Aorta (tissue), 5 donors: ENCODE data around the gene TSPAN17. TPM values are rescaled to one million over a fixed set of nuclear protein-coding genes. Genes with fewer than 3 reads are reported as not detected.

ENCODE experiments used
- ATAC-seq: fragments of 200-7000 bp; cut with Tn5 transposase; one replicate; pipeline ENCODE4 v1.9.1; 2022; ENCODE audit warnings: moderate library complexity; ENCODE audit not compliant: low FRiP score
- DNase-seq, 2 donors: peaks; one replicate each; pipeline ENCODE4 v3.0.0-alpha.2; 2020
- H3K27ac ChIP-seq, 2 donors: one replicate each; pipeline ENCODE4 v1.5.1; 2013; ENCODE audit warnings: low read length in 2 of 2, mild to moderate bottlenecking in 2 of 2, moderate library complexity in 2 of 2, control low read depth in 1 of 2, inconsistent platforms in 1 of 2, low read depth in 1 of 2
- H3K27me3 ChIP-seq, 2 donors: one replicate each; pipeline ENCODE4 v1.6.1; 2013; ENCODE audit warnings: control low read depth in 1 of 2, low read length in 1 of 2, mild to moderate bottlenecking in 1 of 2, moderate library complexity in 1 of 2; ENCODE audit not compliant: insufficient read depth in 2 of 2, control insufficient read depth in 1 of 2
- H3K36me3 ChIP-seq, 2 donors: one replicate each; pipeline ENCODE4 v1.6.1; 2013; ENCODE audit warnings: control low read depth in 1 of 2, low read length in 1 of 2, mild to moderate bottlenecking in 1 of 2; ENCODE audit not compliant: insufficient read depth in 2 of 2, control insufficient read depth in 1 of 2
- H3K4me1 ChIP-seq, 2 donors: one replicate each; pipeline ENCODE4 v1.6.1; 2013; ENCODE audit warnings: low read length in 2 of 2, control low read depth in 1 of 2, mild to moderate bottlenecking in 1 of 2, moderate library complexity in 1 of 2; ENCODE audit not compliant: insufficient read depth in 2 of 2, control insufficient read depth in 1 of 2
- H3K4me3 ChIP-seq, 2 donors: one replicate each; pipeline ENCODE4 v1.5.1; 2013; ENCODE audit warnings: low read length in 2 of 2, control low read depth in 1 of 2, mild to moderate bottlenecking in 1 of 2
- H3K9me3 ChIP-seq: one replicate; pipeline ENCODE4 v1.6.1; 2013; ENCODE audit warnings: mild to moderate bottlenecking, low read length; ENCODE audit not compliant: control insufficient read depth
- WGBS, 2 donors: extraction: QIAGEN DNeasy Blood & Tissue Kit; methylation state at CpG; one replicate each; pipeline ENCODE4 v1.1.7; 2013; 5-methylcytosine and 5-hydroxymethylcytosine counted together
- intact Hi-C, 2 donors: fragments of 100-400 bp; cut with DNase I; formaldehyde crosslinking; loops; one replicate each; pipeline versions ENCODE4 v1.14.2 to v1.15.0; 2022
- polyA plus RNA-seq, 2 donors: library from polyadenylated mRNA; stranded (reverse); fragments of 200-250 nt; gene quantifications; one replicate each; pipeline ENCODE4 v1.2.3, GENCODE V29; 2013
- total RNA-seq, 2 donors: library from RNA; stranded (reverse); fragmentation: NEBNext Ultra II Directional; extraction: Animal tissue kit (Norgen Biotek cat#: 25700); gene quantifications; one replicate each; pipeline ENCODE4 v1.2.1, GENCODE V29; 2021
- donor health status: healthy with polysubstance abuse.
- donor health status: Bipolar disorder and iron deficiency.
- donor health status: DM: no; HTN: no; CAD: no.
- donor health status: DM: no; HTN: no; CAD: no.
- donor health status: DM: yes; HTN: yes; CAD: no.

Gene TSPAN17
- total and polyA plus RNA-seq, 4 donors, result 13.9 to 22.9 (median 19.5) TPM

DNA sequence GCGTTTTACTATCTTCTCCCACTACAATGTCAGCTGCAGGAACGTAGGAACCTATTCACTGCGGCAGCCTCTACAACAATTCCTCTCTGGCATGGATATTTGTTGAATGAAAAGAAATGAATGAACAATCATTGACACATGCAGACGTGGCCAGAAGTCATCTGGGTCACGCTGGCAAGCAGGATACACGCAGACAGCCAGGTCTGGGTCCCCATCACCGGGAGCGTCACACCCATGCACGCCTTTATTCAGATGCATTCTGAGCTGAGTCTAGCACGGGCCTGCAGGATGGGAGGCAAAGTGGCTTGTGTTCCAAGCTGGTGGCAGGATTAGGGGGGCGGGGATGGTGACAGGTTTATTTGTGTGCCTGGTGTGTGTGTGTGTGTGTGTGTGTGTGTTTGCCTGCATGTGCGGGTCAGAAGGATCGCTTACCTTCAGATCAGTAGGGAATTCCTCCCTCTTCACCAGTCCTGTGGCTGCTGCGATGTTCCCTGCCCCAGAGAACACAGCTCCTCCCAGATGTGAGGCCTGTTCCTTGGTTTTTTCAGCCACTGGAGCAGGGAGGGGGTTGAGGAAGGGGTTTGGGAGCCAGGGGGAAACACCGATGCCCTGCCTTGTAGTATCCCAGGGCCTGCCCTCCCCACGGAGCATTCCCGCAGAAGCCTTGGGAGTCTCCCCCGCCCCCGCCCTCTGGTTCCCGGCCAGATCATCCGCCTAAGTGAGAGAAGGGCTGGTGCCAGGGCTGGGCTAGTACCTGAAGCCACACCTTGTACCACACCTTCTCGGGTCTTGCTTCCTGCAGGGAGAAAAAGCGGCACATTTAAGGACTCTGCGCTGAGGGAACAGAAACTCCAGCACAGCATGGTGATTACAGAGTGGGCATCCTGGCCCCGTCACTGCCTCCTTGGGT is 21.1 kb upstream of the TSPAN17 start:
- no peaks in the 10 kb centered on the region for H3K9me3 ChIP-seq
- DNase-seq (no peak), ATAC-seq (no peak)
- intact Hi-C loops, result no loop called here
- WGBS, 2 donors, result 53 to 57% methylated on average over 23 to 25 of the region's 25 CpGs
- H3K27me3 ChIP-seq, result peaks cover 0 to 2% of the 10 kb centered on the region in 2 donors
- no peaks in the 10 kb centered on the region for H3K36me3 ChIP-seq
- H3K4me1 ChIP-seq, result no peaks in the 10 kb centered on the region
- H3K27ac ChIP-seq, result no peak overlapping the region
- H3K4me3 ChIP-seq, result no peak overlapping the region

DNA sequence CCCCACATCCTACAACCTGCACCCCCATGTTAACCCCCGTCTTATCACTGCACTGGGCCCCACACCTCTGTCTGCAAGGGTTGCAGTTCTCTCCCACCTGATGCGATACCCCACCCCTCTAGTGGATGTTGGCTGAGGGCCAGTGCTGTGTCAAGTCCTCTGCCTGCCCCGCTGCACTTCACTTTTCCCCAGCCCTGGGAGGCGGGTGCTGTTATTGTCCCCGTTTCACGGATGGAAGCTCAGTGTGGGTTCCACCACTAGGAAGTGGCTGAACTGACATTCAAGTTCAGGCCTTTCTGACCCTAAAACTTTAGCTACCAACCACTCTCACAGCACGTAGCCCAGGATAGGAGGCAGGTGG is 20.4 kb upstream of the TSPAN17 start:
- H3K36me3 ChIP-seq, result no peaks in the 10 kb centered on the region
- no peak for DNase-seq
- intact Hi-C loops, result no loop called here
- no peaks in the 10 kb centered on the region for H3K9me3 ChIP-seq
- H3K27ac ChIP-seq, result no peak overlapping the region
- H3K4me3 ChIP-seq, result no peak overlapping the region
- H3K4me1 ChIP-seq, result no peaks in the 10 kb centered on the region
- H3K27me3 ChIP-seq, result peaks cover 0 to 2% of the 10 kb centered on the region in 2 donors
- 58 to 64% methylated on average over 7 of the region's 7 CpGs for WGBS, 2 donors
- no peak for ATAC-seq

DNA sequence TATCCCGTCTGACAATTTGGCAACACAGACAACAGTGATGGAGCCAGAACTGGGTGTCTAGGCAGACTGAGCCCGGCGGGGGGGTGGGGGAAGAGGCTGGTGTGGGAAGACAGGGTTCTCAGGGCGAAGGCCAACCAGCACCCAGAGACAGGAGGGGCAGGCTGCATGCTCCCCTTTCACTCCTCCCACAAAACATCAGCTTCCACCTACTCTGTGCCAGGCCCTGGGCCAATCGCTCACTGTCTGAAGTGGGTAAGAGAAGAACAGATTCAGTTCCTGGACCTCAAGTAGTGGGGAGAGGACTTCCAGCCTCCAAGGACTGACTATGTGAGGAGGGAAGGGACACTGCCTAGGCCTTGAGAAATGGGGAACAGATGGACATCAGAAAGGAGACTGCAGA is 19.7 kb upstream of the TSPAN17 start:
- H3K27me3 ChIP-seq, result no peaks in the 10 kb centered on the region
- intact Hi-C loops, result no loop called here

DNA sequence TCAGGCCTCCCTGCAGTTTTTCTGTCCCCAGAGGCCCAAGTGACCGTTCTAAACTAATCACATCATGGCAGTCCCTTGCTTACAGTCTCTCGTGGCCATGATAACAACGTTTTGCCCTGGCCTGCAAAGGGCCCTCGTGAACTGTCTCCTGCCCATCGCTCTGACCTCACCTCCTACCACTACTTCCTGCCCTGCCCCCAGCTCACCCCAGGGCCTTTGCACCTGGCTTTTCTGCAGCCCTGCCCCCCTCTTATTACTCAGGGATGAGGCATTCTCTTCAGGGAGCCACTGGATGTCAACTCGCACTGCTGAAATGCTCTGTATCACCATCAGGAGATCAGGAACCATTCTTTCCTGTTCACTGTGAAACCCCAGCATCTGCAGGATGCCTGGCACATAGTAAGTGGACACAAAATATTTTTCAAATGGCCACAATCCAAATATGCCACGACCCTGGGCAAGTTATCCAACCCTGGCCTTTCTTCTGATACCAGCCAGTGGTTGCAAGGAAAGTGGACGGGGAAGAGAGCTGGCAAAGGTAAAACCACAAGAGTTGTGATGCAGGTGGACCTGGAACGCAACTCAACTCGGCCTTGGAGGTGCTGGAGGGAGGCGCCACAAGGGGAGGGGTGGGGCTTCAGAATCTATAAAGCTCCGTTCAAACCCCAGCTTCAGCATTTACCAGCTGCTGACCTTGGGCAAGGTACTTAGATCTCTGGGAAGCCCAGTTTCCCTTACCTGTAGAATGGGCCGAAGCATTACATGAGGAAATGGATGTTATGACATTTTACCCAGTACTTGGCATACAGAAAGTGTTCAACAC is 18.7 kb upstream of the TSPAN17 start:
- intact Hi-C loops, result no loop called here
- DNase-seq (no peak), ATAC-seq (no peak)
- Histone ChIP-seq H3K4me3 (no peak overlapping the region), H3K9me3 (no peaks in the 10 kb centered on the region), H3K27ac (no peak overlapping the region), H3K27me3 (no peaks in the 10 kb centered on the region), H3K36me3 (no peaks in the 10 kb centered on the region), H3K4me1 (no peaks in the 10 kb centered on the region)
- WGBS, 2 donors, result 49 to 52% methylated on average over 13 of the region's 13 CpGs

More for the DNA sequence above, 19.7 kb upstream of the TSPAN17 start:
- Histone ChIP-seq H3K4me1 (no peaks in the 10 kb centered on the region), H3K27ac (no peak overlapping the region), H3K4me3 (no peak overlapping the region), H3K36me3 (no peaks in the 10 kb centered on the region), H3K9me3 (no peaks in the 10 kb centered on the region)
- WGBS, 2 donors, result 75 to 81% methylated on average over 5 of the region's 5 CpGs
- no peak for DNase-seq
- no peak for ATAC-seq

DNA sequence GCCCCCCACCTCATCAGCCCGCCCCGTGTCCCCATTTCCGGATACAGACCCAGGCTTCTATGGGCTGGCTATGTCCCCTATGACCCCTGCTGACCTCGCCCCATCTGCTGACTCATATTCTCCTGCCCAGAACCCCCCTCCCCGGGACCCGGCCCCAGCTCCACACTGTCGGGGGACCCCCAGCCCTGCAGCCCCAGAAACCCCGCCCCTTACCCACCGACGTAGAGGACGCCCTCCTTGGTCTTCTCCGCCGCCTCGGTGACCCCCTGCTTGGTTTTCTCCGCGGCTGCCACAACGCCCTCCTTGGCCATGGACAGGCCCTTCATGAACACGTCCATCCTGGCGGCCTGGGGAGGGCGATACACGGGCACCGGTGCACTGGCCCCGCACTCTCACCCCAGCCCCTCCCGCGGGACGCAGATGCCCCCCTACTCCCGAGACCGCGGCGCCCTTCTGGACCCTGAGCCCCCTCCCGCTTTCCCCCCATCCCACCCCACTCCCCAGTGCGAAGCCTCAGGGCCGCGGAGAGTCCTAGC is 17.9 kb upstream of the TSPAN17 start:
- H3K4me3 ChIP-seq, result no peak overlapping the region
- ATAC-seq, result no peak

DNA sequence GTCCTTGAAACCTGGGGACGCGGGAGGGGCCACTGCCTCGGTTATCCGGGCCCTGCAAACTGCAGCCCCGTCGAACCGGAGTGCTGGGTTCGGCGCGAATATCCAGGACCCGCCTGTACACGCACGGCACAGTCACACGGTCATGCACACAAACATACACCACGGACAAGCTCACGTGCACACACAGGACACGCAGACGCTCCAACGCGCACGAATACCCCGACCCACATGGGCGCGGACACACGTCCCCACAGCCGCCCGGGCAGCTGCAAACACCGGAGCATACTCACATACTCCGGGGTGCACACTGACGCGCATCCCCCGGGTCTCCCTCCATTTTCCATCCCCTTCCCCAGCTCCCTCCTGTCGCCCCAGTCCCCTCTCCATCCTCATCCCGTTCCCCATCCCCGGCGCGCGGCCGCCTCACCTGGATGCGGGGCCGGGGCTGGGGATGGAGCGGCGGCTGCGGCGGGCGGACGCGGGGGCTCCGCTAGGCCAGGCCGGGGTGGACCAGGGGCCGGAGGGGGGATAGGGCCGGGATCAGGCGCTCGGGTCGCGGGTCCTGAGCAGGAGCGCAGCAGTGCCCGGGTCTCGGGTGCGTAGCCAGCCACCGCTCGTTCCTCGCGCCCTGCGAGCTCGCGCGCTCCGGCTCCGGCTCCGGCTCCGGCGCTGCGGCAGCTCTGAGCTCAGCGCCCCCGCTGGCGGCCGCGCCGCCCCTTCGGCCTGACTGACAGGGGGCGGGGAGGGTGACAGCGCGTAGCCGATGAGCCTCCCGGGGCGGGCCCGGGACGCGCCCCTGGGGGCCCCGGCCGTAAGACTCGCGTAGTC is 17.2 kb upstream of the TSPAN17 start, which contains the start of the genes EIF4E1B and SNCB:
TSS of gene EIF4E1B (plus strand) at position 823 of the 828 bp plus-strand sequence. CDS start 12,113 bp downstream, outside the sequence.
TSS of gene SNCB (minus strand) at position 682 of the 828 bp plus-strand sequence. CDS start 880 bp downstream, outside the sequence.
- no peaks in the 10 kb centered on the region for H3K4me1 ChIP-seq
- no peaks in the 10 kb centered on the region for H3K27me3 ChIP-seq
- no peak within 1 kb of the TSS for H3K27ac ChIP-seq
- no peaks in the 10 kb centered on the region for H3K9me3 ChIP-seq
- intact Hi-C loops, result no loop called here
- H3K36me3 ChIP-seq, result no peaks in the 10 kb centered on the region
- peak within 1 kb of the TSS in 1 of 2 donors; percentile 5 for H3K4me3 ChIP-seq
- WGBS, 2 donors, result 0 to 1% methylated on average over 73 to 94 of the region's 94 CpGs
- ATAC-seq (peak; percentile 61), DNase-seq (no peak)

More for the DNA sequence above, 17.9 kb upstream of the TSPAN17 start:
- Histone ChIP-seq H3K36me3 (no peaks in the 10 kb centered on the region), H3K27ac (no peak overlapping the region), H3K27me3 (no peaks in the 10 kb centered on the region), H3K4me1 (no peaks in the 10 kb centered on the region), H3K9me3 (no peaks in the 10 kb centered on the region)
- WGBS, 2 donors, result 3 to 6% methylated on average over 31 to 34 of the region's 34 CpGs
- peak in 1 of 2 donors; percentile 73 for DNase-seq
- intact Hi-C loops, result no loop called here

DNA sequence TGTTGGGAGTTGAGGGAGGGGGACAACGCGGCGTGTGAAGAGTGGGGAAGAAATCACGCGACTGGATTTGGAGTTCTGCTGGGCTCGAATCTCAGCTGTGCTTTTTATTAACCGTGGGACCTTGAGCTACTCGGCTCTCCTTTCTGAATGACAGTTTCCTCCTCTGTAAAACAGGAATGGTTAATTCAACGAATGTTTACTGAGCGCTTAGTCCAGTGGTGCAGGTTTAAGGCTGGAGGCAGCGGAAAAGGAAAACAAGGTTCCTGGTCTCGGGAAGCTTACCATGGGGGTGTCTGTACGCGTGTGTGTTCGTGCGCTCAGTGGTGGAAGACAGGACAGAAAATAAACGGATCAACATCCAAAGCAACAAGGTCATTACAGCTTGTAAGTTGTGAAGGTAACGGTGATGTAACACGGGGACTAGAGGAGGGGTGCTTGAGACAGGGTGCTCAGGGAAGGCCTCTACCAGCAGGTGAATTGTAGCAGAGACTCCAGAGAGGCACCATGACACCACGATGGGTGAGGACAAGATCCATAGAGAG is 16.5 kb upstream of the TSPAN17 start:
- intact Hi-C loops, result no loop called here
- Histone ChIP-seq H3K27ac (no peak overlapping the region), H3K36me3 (no peaks in the 10 kb centered on the region), H3K4me1 (no peaks in the 10 kb centered on the region), H3K27me3 (no peaks in the 10 kb centered on the region), H3K9me3 (no peaks in the 10 kb centered on the region), H3K4me3 (peak overlapping the region in 1 of 2 donors; percentile 5)
- no peak for ATAC-seq
- WGBS, 2 donors, result 9% methylated on average over 20 of the region's 20 CpGs
- no peak for DNase-seq
